ENCODE results near the gene LYSMD4. TPM values are rescaled to one million over a fixed set of nuclear protein-coding genes. Genes with fewer than 3 reads are reported as not detected.

The LYSMD4 gene
- total and polyA plus RNA-seq, 2 donors (not counting 1 experiment from before 2014, with no cell fraction given), result 9.7 to 10.3 TPM

- Mint-ChIP-seq H3K9me3 (ENCODE audit: insufficient read depth) (no peaks in the 10 kb centered on the region), H3K27ac (no peak overlapping the region), H3K4me1 (peaks cover 4% of the 10 kb centered on the region), H3K27me3 (no peaks in the 10 kb centered on the region), H3K4me3 (no peak overlapping the region)
- CTCF ChIA-PET, result interaction anchor here (1.2 kb wide), 1 partner anchor 59 kb away, joined by 3 read pairs; no protein-coding TSS in a partner anchor
- Histone ChIP-seq H3K9me3 (ENCODE audit: control extremely low read depth in 1 of 3, control insufficient read depth in 2 of 3, insufficient read depth in 1 of 3, low read length in 2 of 3) (no peaks in the 10 kb centered on the region), H3K27me3 (replicated peaks in 1 of 4; ENCODE audit: control extremely low read depth in 1 of 4, control insufficient read depth in 3 of 4, insufficient read depth in 4 of 4, low read length in 3 of 4) (no peaks in the 10 kb centered on the region), H3K4me2 (replicated peaks; ENCODE audit: low read depth, low read length, poor library complexity, severe bottlenecking) (no peak overlapping the region), H3K27ac (ENCODE audit: low read length in 2 of 2) (no peak overlapping the region), H3K79me2 (ENCODE audit: control insufficient read depth, insufficient read depth, low read length) (no peaks in the 10 kb centered on the region), H2AFZ (ENCODE audit: insufficient read depth, low read depth, low read length, poor library complexity, severe bottlenecking) (no peak overlapping the region), H3K4me3 (ENCODE audit: control extremely low read depth in 1 of 5, extremely low read depth in 1 of 5, insufficient read depth in 1 of 5, low read depth in 2 of 5, low read length in 4 of 5) (no peak overlapping the region), H3K4me1 (ENCODE audit: control insufficient read depth in 2 of 2, insufficient read depth in 2 of 2, low read length in 2 of 2) (peaks cover 3 to 4% of the 10 kb centered on the region in 2 donors), H4K20me1 (ENCODE audit: control insufficient read depth, insufficient read depth, low read length, poor library complexity, severe bottlenecking) (no peaks in the 10 kb centered on the region), H3K36me3 (replicated peaks in 1 of 2; ENCODE audit: control extremely low read depth in 1 of 2, control insufficient read depth in 1 of 2, extremely low read depth in 1 of 2, insufficient read depth in 2 of 2, low read length in 1 of 2) (no peaks in the 10 kb centered on the region), H3K9ac (ENCODE audit: low read length) (no peak overlapping the region)
- DNase-seq (peak; percentile 19), ATAC-seq (ENCODE audit: low read depth) (no peak)
- POLR2A ChIA-PET, result no interaction called here
- TF ChIP-seq CTCF (IDR thresholded peaks at IDR 0.05), result no peak
- no peak for TF ChIP-seq EZH2 (IDR thresholded peaks at IDR 0.05; ENCODE audit: borderline replicate concordance, insufficient read depth, low read depth, low read length, poor library complexity, severe bottlenecking)
- intact Hi-C loops (cut with micrococcal nuclease), result no loop called here
- WGBS (ENCODE audit: insufficient coverage), result no CpG with 5 or more reads among the region's 2 CpGs
Observed at GRCh38 chr15:99763827-99764226, 30.6 kb upstream of the LYSMD4 start.

GRCh38 chr15:99762288-99762687 lies 29.1 kb upstream of the LYSMD4 start:
- Histone ChIP-seq H3K4me3 (ENCODE audit: control extremely low read depth in 1 of 5, extremely low read depth in 1 of 5, insufficient read depth in 1 of 5, low read depth in 2 of 5, low read length in 4 of 5) (no peak overlapping the region), H3K27me3 (replicated peaks in 1 of 4; ENCODE audit: control extremely low read depth in 1 of 4, control insufficient read depth in 3 of 4, insufficient read depth in 4 of 4, low read length in 3 of 4) (no peaks in the 10 kb centered on the region), H3K4me2 (replicated peaks; ENCODE audit: low read depth, low read length, poor library complexity, severe bottlenecking) (no peak overlapping the region), H3K79me2 (ENCODE audit: control insufficient read depth, insufficient read depth, low read length) (no peaks in the 10 kb centered on the region), H3K36me3 (replicated peaks in 1 of 2; ENCODE audit: control extremely low read depth in 1 of 2, control insufficient read depth in 1 of 2, extremely low read depth in 1 of 2, insufficient read depth in 2 of 2, low read length in 1 of 2) (no peaks in the 10 kb centered on the region), H2AFZ (ENCODE audit: insufficient read depth, low read depth, low read length, poor library complexity, severe bottlenecking) (no peak overlapping the region), H3K27ac (ENCODE audit: low read length in 2 of 2) (no peak overlapping the region), H3K9me3 (ENCODE audit: control extremely low read depth in 1 of 3, control insufficient read depth in 2 of 3, insufficient read depth in 1 of 3, low read length in 2 of 3) (no peaks in the 10 kb centered on the region), H3K9ac (ENCODE audit: low read length) (no peak overlapping the region), H3K4me1 (ENCODE audit: control insufficient read depth in 2 of 2, insufficient read depth in 2 of 2, low read length in 2 of 2) (peaks cover 3 to 4% of the 10 kb centered on the region in 2 donors), H4K20me1 (ENCODE audit: control insufficient read depth, insufficient read depth, low read length, poor library complexity, severe bottlenecking) (no peaks in the 10 kb centered on the region)
- POLR2A ChIA-PET, result no interaction called here
- Mint-ChIP-seq H3K9me3 (ENCODE audit: insufficient read depth) (no peaks in the 10 kb centered on the region), H3K4me1 (peaks cover 4% of the 10 kb centered on the region), H3K27me3 (peaks cover 3% of the 10 kb centered on the region), H3K27ac (no peak overlapping the region), H3K4me3 (no peak overlapping the region)
- no peak for ATAC-seq (ENCODE audit: low read depth)
- CTCF ChIA-PET, result interaction anchor here (1.2 to 1.4 kb wide), 2 partner anchors 9 to 490 kb away, joined by 5 to 6 read pairs; no protein-coding TSS in a partner anchor
- DNase-seq, result no peak
- TF ChIP-seq CTCF (IDR thresholded peaks at IDR 0.05) (no peak), EZH2 (IDR thresholded peaks at IDR 0.05; ENCODE audit: borderline replicate concordance, insufficient read depth, low read depth, low read length, poor library complexity, severe bottlenecking) (no peak)
- no CpG with 5 or more reads among the region's 1 CpG for WGBS (ENCODE audit: insufficient coverage)
- intact Hi-C loops (cut with micrococcal nuclease), result no loop called here
